ENCODE results near the gene ZCCHC14.

ZCCHC14 gene
- total RNA-seq: 26.0 to 44.9 (median 33.7) reads per million in 4 donors

GRCh38 chr16:87492721-87493607 is at the start of gene ZCCHC14:
Gene ZCCHC14, minus strand, starts transcription at chr16:87493024. Its CDS starts 786 bp downstream, at chr16:87492238.
- peak; percentile 98 to 99 (median 98) for DNase-seq

GRCh38 chr16:87541872-87542234 is 49.0 kb upstream of the ZCCHC14 start:
- DNase-seq: no peak

- no peak for DNase-seq
These were observed 48.5 kb upstream of the ZCCHC14 start for GRCh38 chr16:87541147-87541871.

GRCh38 chr16:87540897-87541146 is 48.0 kb upstream of the ZCCHC14 start:
- DNase-seq: no peak

GRCh38 chr16:87540072-87540896 is 47.5 kb upstream of the ZCCHC14 start:
- DNase-seq: no peak

- DNase-seq: no peak
These were observed 46.3 kb upstream of the ZCCHC14 start for GRCh38 chr16:87539113-87539512.

GRCh38 chr16:87538594-87538993 is 45.8 kb upstream of the ZCCHC14 start:
- DNase-seq: no peak

DNA sequence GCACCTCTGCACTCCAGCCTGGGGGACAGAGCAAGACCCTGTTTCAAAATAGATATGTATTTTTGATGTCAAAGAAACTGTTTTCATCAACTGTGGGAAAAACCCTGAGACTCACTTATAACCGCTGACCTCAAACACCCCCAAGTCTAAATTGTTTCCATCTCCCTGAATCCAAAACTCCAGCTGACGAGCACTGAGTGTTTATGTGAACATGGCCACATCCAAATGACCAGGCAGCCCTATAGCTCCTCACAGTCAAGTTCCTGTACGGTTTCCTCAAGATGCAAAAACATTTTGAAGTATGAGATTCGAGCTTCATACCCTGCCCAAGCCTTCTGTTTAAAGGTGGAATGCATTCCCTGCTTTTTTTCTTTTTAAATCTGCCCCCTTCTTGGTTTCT is 45.3 kb upstream of the ZCCHC14 start:
- no peak for DNase-seq

- DNase-seq: no peak
These were observed 43.9 kb upstream of the ZCCHC14 start for GRCh38 chr16:87536795-87537142.

GRCh38 chr16:87535855-87536794 is 43.3 kb upstream of the ZCCHC14 start:
- no peak for DNase-seq

DNA sequence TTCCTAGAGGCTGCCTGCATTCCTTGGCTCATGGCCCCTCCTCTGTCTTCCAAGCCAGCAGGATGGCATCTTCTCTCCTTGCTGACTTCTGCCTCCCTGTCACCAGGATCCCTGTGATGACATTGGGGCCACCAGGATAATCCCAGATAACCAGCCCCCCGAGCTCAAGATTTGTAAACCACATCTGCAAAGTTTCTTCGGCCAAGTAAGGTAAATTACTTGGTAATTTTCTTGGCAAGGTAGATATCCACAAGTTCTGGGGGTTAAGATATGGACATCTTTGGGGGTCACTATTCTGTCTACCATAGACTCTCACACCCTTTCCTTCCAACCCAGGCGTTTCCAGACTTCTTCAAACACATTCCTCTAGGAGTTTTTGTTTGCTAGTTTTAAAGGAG is 42.6 kb upstream of the ZCCHC14 start:
- DNase-seq: no peak

- DNase-seq: no peak
These were observed 41.9 kb upstream of the ZCCHC14 start for GRCh38 chr16:87534751-87535150.

- DNase-seq: no peak
These were observed 41.3 kb upstream of the ZCCHC14 start for GRCh38 chr16:87534030-87534653.

GRCh38 chr16:87533061-87533460 is 40.2 kb upstream of the ZCCHC14 start:
- no peak for DNase-seq

DNA sequence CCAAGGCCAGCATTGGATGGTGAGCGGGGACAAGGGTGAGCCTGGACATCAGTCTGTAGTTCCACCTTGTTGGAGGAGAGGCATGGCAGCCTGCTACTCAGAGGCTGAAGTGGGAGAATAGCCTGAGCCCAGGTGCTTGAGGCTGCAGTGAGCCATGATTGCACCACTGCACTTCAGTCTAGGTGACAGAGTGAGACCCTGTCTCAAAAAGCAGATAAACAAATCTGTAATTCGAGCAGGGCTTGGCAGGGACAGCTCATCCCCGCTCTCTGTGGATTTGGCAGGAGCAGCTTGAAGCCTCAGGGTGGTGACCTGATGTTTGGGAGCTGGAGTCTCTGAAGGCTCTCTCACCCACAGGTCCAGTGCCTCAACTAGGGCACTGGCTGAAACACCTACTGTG is 38.6 kb upstream of the ZCCHC14 start:
- DNase-seq: no peak

- no peak for DNase-seq
These were observed 36.1 kb upstream of the ZCCHC14 start for GRCh38 chr16:87528690-87529579.

DNA sequence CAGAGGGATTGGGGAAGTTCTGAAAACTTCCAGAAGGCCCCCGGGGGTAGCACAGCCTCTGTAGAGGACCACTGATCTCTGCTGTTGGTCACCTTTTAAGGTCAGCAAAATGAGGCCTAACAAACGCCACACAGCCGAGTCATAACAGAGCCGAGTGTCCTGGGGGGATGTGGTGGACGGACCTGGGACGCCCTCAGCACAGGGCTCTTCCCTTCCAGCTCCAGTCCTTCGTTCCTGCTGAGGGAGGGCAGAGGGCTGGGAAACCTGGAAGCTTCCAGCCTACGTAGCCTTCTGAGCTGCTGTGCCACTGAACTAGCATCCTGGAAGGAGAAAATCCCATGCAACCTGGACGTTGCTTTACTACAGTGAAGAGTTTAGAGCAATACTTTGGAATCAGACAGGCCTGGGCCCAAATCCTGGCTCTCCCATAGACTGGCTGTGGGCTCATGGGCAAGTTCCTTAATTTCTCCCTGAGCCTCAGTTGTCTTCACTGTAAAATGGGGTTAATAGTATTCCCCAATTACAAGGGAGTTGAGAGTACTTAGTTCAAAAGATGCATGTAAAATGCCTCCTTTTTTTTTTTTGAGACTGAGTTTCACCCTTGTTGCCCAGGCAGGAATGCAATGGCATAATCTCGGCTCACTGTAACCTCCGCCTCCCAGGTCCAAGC is 34.4 kb upstream of the ZCCHC14 start:
- DNase-seq: no peak

DNA sequence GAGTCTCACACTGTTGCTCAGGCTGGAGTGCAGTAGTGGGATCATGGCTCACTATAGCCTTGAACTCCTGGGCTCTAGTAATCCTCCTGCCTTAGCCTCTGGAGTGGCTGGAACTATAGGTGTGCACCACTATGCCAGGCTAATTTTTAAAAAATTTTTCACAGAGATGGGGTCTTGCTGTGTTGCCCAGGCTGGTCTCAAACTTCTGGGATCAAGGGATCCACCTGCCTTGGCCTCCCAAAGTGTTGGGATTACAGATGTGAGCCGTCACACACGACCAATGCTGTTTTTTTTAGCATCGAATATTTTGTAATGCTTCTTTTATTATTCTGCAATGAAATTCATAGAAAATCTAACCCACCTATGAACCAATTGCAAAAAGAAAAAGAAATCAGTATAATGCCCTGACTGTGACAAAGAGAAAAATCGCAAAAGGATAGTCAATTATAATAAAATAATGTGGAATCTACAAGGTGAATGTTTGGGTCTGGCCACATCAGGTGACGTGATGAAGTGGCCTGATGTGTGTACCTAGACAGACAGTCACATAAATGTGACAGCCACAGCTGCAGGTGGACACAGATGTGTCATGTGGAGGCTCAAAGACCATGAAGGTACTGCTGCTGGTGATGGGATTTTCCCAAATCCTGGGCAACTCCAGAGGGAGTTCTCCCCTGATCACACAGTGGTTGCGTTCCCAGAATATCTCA is 33.6 kb upstream of the ZCCHC14 start:
- DNase-seq: no peak

DNA sequence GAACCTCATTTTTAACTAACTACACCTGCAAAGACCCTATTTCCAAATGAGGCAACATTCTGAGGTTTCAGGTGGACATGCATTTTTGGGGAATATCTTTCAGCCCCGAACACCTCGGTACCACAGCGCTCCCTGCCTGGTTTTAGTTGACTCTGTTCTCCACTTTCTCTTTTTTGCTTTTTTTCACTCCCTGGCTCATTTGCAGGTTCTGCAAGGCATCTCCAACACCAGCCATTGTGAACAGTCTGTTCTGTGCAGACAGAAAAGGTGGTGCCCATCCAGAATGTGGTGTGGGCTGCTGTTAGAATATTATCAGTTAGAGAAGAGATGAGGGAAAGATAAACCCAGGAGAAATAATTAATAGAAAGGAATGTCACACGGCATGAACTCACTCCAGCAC is 32.5 kb upstream of the ZCCHC14 start:
- no peak for DNase-seq

- no peak for DNase-seq
These were observed 31.6 kb upstream of the ZCCHC14 start for GRCh38 chr16:87524407-87524806.

Measured in T-helper 1 cell (primary cell).